ENCODE data around the gene ADCY4. TPM values are rescaled to one million over a fixed set of nuclear protein-coding genes. Genes with fewer than 3 reads are reported as not detected.

The ADCY4 gene
- total RNA-seq, 1 experiment from 2014 or later = 1.1 TPM

DNA sequence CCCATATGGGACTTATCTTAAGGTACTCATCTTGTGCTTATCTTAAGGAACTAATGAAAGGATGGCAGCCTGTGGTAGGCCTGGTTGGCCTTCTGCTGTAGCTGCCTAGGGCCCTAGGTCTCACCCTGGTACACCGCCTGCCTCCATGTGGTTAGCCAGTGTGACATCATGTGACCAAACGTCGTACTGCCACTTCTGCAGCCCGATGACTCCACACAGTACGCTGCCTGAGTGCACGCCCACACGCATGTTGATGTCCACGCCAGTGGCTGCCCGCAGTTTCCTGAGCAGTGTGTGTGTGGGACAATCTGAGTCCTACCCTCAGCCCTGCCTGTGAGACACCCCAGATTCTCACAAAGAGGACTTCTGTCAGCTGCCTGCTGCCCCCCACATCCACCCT, 5.1 kb downstream of the ADCY4 start (continued):
- TF ChIP-seq, protein P1, sequence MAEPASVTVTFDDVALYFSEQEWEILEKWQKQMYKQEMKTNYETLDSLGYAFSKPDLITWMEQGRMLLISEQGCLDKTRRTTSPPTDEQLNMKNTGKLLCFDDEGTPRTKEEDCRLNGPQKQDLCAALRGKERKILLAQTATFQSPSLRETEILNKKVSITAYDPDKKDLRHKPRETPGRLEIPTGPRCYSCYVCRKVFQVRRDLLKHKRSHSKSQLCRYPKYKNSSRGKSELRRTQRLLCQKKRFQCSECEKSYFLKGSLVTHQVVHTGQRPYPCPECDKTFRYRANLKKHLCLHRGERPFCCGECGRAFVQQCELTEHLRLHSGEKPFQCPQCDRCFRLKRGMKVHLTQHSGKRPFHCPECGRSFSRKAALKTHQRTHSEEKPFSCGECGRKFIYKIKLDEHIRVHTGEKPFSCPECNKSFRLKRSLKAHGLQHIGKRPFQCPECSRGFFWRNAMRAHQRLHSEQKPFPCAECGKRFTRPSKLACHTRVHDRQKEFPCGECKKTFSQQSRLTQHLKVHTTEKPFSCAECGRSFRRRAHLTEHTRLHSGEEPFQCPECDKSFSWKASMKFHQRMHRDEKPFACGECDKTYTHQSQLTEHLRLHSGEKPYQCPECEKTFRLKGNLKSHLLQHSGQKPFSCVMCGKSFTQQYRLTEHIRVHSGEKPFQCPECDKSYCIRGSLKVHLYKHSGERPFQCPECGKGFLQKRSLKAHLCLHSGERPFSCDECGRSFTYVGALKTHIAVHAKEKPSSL (CRISPR knock-in tag; conservative IDR thresholded peaks at IDR 0.05) = no peak
- TF ChIP-seq NR2C2 (CRISPR knock-in tag; IDR thresholded peaks at IDR 0.05) = no peak
- TF ChIP-seq, protein P2, sequence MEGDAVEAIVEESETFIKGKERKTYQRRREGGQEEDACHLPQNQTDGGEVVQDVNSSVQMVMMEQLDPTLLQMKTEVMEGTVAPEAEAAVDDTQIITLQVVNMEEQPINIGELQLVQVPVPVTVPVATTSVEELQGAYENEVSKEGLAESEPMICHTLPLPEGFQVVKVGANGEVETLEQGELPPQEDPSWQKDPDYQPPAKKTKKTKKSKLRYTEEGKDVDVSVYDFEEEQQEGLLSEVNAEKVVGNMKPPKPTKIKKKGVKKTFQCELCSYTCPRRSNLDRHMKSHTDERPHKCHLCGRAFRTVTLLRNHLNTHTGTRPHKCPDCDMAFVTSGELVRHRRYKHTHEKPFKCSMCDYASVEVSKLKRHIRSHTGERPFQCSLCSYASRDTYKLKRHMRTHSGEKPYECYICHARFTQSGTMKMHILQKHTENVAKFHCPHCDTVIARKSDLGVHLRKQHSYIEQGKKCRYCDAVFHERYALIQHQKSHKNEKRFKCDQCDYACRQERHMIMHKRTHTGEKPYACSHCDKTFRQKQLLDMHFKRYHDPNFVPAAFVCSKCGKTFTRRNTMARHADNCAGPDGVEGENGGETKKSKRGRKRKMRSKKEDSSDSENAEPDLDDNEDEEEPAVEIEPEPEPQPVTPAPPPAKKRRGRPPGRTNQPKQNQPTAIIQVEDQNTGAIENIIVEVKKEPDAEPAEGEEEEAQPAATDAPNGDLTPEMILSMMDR (IDR thresholded peaks at IDR 0.05) = no peak

DNA sequence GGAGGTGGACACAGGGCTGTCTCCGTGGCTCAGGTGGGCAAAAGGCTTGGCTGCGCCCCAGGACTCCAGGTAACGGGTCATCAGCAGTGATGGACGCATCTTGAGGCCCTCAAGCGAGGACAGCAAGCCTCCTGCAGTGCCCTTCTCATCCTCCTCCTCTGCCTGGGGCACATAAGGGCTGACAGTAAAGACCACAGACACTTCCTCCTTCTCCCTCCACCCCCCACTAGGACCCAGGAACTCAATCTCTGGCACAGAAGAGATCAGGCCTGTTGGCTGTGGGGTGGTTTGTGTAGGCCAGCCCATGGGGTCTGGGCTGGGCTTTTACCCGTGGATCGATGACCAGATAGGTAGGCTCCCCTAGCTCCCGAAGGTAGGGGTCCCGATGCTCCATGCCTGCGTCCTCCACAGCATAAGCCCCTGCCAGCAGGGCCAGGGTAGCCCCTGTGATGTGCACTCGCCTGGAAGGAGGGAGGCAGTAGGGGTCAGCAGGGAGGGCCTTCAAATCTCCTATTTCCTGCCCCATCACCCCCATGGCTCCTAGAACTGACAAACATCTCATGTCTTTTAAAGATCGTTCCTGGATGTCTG, 5.7 kb downstream of the ADCY4 start:
- CTCF ChIA-PET = interaction anchor here (0.6 to 17.1 kb wide), 8 partner anchors 11 to 113 kb away, joined by 3 to 518 read pairs (median 4); partner anchors contain the start of genes CBLN3, KHNYN, LTB4R2 and RIPK3
- POLR2A ChIA-PET = no interaction called here
- peaks cover 13% of the 10 kb centered on the region for H3K4me1 Mint-ChIP-seq
- TF ChIP-seq TCF7 (CRISPR knock-in tag; IDR thresholded peaks at IDR 0.05; ENCODE audit: low read depth) (no peak), OVOL2 (CRISPR knock-in tag; IDR thresholded peaks at IDR 0.05; ENCODE audit: borderline replicate concordance) (no peak), NR1H2 (CRISPR knock-in tag; IDR thresholded peaks at IDR 0.05) (no peak), NFATC4 (CRISPR knock-in tag; IDR thresholded peaks at IDR 0.05) (no peak), GTF2I (CRISPR knock-in tag; conservative IDR thresholded peaks at IDR 0.05) (no peak), CREB1 (CRISPR knock-in tag; IDR thresholded peaks at IDR 0.05) (no peak), MXD4 (CRISPR knock-in tag; IDR thresholded peaks at IDR 0.05; ENCODE audit: borderline replicate concordance) (no peak), SOX15 (CRISPR knock-in tag; IDR thresholded peaks at IDR 0.05) (no peak), JAZF1 (CRISPR knock-in tag; IDR thresholded peaks at IDR 0.05) (no peak)
- TF ChIP-seq, protein P3, sequence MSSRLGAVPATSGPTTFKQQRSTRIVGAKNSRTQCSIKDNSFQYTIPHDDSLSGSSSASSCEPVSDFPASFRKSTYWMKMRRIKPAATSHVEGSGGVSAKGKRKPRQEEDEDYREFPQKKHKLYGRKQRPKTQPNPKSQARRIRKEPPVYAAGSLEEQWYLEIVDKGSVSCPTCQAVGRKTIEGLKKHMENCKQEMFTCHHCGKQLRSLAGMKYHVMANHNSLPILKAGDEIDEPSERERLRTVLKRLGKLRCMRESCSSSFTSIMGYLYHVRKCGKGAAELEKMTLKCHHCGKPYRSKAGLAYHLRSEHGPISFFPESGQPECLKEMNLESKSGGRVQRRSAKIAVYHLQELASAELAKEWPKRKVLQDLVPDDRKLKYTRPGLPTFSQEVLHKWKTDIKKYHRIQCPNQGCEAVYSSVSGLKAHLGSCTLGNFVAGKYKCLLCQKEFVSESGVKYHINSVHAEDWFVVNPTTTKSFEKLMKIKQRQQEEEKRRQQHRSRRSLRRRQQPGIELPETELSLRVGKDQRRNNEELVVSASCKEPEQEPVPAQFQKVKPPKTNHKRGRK (CRISPR knock-in tag; IDR thresholded peaks at IDR 0.05; ENCODE audit: borderline replicate concordance) = no peak
- TF ChIP-seq, protein P4, sequence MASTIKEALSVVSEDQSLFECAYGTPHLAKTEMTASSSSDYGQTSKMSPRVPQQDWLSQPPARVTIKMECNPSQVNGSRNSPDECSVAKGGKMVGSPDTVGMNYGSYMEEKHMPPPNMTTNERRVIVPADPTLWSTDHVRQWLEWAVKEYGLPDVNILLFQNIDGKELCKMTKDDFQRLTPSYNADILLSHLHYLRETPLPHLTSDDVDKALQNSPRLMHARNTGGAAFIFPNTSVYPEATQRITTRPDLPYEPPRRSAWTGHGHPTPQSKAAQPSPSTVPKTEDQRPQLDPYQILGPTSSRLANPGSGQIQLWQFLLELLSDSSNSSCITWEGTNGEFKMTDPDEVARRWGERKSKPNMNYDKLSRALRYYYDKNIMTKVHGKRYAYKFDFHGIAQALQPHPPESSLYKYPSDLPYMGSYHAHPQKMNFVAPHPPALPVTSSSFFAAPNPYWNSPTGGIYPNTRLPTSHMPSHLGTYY (CRISPR knock-in tag; IDR thresholded peaks at IDR 0.05) = no peak
- TF ChIP-seq, protein P5, sequence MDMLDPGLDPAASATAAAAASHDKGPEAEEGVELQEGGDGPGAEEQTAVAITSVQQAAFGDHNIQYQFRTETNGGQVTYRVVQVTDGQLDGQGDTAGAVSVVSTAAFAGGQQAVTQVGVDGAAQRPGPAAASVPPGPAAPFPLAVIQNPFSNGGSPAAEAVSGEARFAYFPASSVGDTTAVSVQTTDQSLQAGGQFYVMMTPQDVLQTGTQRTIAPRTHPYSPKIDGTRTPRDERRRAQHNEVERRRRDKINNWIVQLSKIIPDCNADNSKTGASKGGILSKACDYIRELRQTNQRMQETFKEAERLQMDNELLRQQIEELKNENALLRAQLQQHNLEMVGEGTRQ (CRISPR knock-in tag; IDR thresholded peaks at IDR 0.05) = no peak
- TF ChIP-seq, protein P6, sequence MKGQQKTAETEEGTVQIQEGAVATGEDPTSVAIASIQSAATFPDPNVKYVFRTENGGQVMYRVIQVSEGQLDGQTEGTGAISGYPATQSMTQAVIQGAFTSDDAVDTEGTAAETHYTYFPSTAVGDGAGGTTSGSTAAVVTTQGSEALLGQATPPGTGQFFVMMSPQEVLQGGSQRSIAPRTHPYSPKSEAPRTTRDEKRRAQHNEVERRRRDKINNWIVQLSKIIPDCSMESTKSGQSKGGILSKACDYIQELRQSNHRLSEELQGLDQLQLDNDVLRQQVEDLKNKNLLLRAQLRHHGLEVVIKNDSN (CRISPR knock-in tag; IDR thresholded peaks at IDR 0.05) = no peak
- TF ChIP-seq, protein P7, sequence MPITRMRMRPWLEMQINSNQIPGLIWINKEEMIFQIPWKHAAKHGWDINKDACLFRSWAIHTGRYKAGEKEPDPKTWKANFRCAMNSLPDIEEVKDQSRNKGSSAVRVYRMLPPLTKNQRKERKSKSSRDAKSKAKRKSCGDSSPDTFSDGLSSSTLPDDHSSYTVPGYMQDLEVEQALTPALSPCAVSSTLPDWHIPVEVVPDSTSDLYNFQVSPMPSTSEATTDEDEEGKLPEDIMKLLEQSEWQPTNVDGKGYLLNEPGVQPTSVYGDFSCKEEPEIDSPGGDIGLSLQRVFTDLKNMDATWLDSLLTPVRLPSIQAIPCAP (CRISPR knock-in tag; IDR thresholded peaks at IDR 0.05) = no peak
- TF ChIP-seq, protein P1 (CRISPR knock-in tag; conservative IDR thresholded peaks at IDR 0.05) = no peak
- TF ChIP-seq, protein P8, sequence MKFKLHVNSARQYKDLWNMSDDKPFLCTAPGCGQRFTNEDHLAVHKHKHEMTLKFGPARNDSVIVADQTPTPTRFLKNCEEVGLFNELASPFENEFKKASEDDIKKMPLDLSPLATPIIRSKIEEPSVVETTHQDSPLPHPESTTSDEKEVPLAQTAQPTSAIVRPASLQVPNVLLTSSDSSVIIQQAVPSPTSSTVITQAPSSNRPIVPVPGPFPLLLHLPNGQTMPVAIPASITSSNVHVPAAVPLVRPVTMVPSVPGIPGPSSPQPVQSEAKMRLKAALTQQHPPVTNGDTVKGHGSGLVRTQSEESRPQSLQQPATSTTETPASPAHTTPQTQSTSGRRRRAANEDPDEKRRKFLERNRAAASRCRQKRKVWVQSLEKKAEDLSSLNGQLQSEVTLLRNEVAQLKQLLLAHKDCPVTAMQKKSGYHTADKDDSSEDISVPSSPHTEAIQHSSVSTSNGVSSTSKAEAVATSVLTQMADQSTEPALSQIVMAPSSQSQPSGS (CRISPR knock-in tag; IDR thresholded peaks at IDR 0.05; ENCODE audit: borderline replicate concordance, low read depth) = no peak
- H3K4me3 Mint-ChIP-seq = no peak overlapping the region
- ATAC-seq (no peak), DNase-seq (ENCODE audit: low spot score) (no peak)
- H3K9me3 Mint-ChIP-seq = no peaks in the 10 kb centered on the region
- H3K27me3 Mint-ChIP-seq (ENCODE audit: low read depth) = peaks cover 82% of the 10 kb centered on the region
- no peak overlapping the region for H3K27ac Mint-ChIP-seq
- H3K36me3 Mint-ChIP-seq = no peaks in the 10 kb centered on the region

Measured in WTC11 (cell line).